Stimulated activated CD8-positive, alpha-beta memory T cell treated with anti-CD3 and anti-CD28 coated beads, Interleukin-7, amount 100 ng/mL, for 4 hours (primary cell): Measurements from ENCODE around the gene COMMD9.
"Not testable (repeated sequence)": the region's sequence is repeated elsewhere in the genome, so short reads cannot be mapped to it uniquely, and the experiment has no call there.

Source experiments
- DNase-seq, 2 donors: peaks; one replicate each; pipeline ENCODE4 v3.0.0-alpha.2; 2020; ENCODE audit warnings: low read depth in 2 of 2

Gene COMMD9

GRCh38 chr11:36289226-36289852 is at the start of gene COMMD9:
COMMD9 (minus strand) TSS chr11:36289424; CDS start chr11:36289412, 12 bp downstream.
- DNase-seq, result peak; percentile 91 to 92

- DNase-seq, result no peak
Observed at GRCh38 chr11:36333897-36334296, 44.7 kb upstream of the COMMD9 start.

- DNase-seq, result no peak
Observed at GRCh38 chr11:36333468-36333867, 44.2 kb upstream of the COMMD9 start.

GRCh38 chr11:36330411-36330810 is 41.2 kb upstream of the COMMD9 start:
- no peak for DNase-seq

GRCh38 chr11:36328966-36329673 is 39.9 kb upstream of the COMMD9 start:
- no peak for DNase-seq

- DNase-seq, result no peak
Observed at GRCh38 chr11:36326524-36327419, 37.5 kb upstream of the COMMD9 start.

GRCh38 chr11:36325403-36325802 is 36.2 kb upstream of the COMMD9 start:
- DNase-seq, result not testable (repeated sequence)

GRCh38 chr11:36324956-36325355 is 35.7 kb upstream of the COMMD9 start:
- DNase-seq, result not testable (repeated sequence)

- DNase-seq, result no peak
Observed at GRCh38 chr11:36317992-36318391, 28.8 kb upstream of the COMMD9 start.

GRCh38 chr11:36316049-36316448 is 26.8 kb upstream of the COMMD9 start:
- no peak for DNase-seq

GRCh38 chr11:36314434-36314767 is 25.2 kb upstream of the COMMD9 start:
- no peak for DNase-seq

GRCh38 chr11:36313750-36314433 is 24.7 kb upstream of the COMMD9 start:
- no peak for DNase-seq

GRCh38 chr11:36312611-36313472 is 23.6 kb upstream of the COMMD9 start:
- no peak for DNase-seq

- DNase-seq, result no peak
Observed at GRCh38 chr11:36311926-36312595, 22.8 kb upstream of the COMMD9 start.

- no peak for DNase-seq
Observed at GRCh38 chr11:36309779-36310178, 20.6 kb upstream of the COMMD9 start.

GRCh38 chr11:36308577-36308976 is 19.4 kb upstream of the COMMD9 start:
- DNase-seq, result no peak

GRCh38 chr11:36306888-36307287 is 17.7 kb upstream of the COMMD9 start:
- no peak for DNase-seq

GRCh38 chr11:36305047-36305446 is 15.8 kb upstream of the COMMD9 start:
- no peak for DNase-seq

GRCh38 chr11:36304351-36304750 is 15.1 kb upstream of the COMMD9 start:
- no peak for DNase-seq

- no peak for DNase-seq
Observed at GRCh38 chr11:36300650-36301049, 11.4 kb upstream of the COMMD9 start.
